Measurements from ENCODE around the gene TNN.

DNA sequence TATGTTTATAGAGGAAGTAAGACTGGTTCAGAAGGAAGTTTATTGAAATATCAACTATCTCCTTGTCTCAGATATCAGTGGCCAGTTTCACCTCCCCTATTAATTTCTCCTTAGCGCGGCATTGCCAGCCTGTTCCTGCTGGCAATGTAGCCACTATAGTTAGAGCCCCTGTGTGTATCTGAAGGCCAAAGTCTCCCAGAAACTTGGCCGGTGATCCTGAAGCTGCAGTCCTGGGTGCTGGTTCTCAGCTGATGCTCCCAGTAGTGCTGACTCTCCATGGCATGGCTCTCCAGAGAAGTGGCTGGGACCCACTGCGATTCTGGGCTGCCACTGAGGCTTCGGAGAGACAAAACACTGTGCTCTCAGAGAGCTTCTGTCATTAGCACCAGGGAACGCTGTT lies 59.9 kb downstream of the TNN start:
- TF ChIP-seq, protein P1, sequence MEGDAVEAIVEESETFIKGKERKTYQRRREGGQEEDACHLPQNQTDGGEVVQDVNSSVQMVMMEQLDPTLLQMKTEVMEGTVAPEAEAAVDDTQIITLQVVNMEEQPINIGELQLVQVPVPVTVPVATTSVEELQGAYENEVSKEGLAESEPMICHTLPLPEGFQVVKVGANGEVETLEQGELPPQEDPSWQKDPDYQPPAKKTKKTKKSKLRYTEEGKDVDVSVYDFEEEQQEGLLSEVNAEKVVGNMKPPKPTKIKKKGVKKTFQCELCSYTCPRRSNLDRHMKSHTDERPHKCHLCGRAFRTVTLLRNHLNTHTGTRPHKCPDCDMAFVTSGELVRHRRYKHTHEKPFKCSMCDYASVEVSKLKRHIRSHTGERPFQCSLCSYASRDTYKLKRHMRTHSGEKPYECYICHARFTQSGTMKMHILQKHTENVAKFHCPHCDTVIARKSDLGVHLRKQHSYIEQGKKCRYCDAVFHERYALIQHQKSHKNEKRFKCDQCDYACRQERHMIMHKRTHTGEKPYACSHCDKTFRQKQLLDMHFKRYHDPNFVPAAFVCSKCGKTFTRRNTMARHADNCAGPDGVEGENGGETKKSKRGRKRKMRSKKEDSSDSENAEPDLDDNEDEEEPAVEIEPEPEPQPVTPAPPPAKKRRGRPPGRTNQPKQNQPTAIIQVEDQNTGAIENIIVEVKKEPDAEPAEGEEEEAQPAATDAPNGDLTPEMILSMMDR (conservative IDR thresholded peaks at IDR 0.05; ENCODE audit: low read length) = no peak
- no peak for TF ChIP-seq EZH2phosphoT487 (IDR thresholded peaks at IDR 0.05; ENCODE audit: borderline replicate concordance)
